Epithelial cell of proximal tubule (primary cell): ENCODE measurements around the gene MPPED2. TPM values are rescaled to one million over a fixed set of nuclear protein-coding genes. Genes with fewer than 3 reads are reported as not detected.
A peak's percentile ranks its signal among the peaks of the same experiment; 100 is the strongest.

Source experiments
- DNase-seq: peaks from one replicate; pipeline ENCODE4 v3.0.0-alpha.2; 2011; ENCODE audit warnings: low read depth
- H3K4me3 ChIP-seq: 2 replicates; pipeline ENCODE4 v1.5.1; 2011; ENCODE audit warnings: low read depth, mild to moderate bottlenecking, low read length
- total RNA-seq: library from RNA; depleted of rRNA; stranded (reverse); fragments of >200 nt; gene quantifications from 2 replicates; pipeline ENCODE4 v1.2.3, GENCODE V29; 2015
- TF ChIP-seq, protein P1 (sequence below): conservative IDR thresholded peaks from 2 replicates; pipeline ENCODE4 v1.5.1; 2012; ENCODE audit warnings: low read depth, mild to moderate bottlenecking, low read length

Gene MPPED2
- total RNA-seq, 1 donor from 2014 or later: 0.17 TPM

DNA sequence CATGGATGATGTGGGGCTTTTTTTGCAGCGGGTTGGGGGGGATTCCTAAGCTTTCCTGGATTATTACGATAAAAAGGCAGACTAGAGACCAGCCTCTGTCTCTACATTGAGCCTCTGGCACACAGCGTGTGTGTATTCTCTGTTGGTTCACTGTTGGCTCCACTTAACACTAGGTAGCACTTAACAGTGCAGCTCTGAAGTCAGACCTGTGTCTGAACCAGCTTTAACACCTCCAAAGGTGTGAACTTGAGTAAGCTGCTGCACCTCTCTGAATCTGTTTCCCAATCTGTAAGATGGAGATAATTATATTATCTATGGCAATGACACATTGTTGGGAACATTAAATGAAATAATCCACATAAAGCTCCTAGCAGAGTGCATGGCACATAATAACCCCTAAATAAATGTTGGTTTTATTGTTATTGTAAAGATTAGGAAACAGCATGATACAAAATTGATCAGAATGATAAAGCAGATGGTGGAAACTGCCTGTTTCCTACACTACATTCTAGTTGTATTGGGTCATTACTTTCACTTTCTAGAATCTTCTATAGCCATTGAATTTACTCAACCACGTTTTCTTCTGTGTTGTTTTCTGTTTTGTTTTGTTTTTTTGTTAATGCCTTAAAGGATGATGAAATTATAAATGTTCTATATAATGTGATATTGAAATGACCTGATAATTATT, 154.9 kb downstream of the MPPED2 start:
- TF ChIP-seq, protein P1, sequence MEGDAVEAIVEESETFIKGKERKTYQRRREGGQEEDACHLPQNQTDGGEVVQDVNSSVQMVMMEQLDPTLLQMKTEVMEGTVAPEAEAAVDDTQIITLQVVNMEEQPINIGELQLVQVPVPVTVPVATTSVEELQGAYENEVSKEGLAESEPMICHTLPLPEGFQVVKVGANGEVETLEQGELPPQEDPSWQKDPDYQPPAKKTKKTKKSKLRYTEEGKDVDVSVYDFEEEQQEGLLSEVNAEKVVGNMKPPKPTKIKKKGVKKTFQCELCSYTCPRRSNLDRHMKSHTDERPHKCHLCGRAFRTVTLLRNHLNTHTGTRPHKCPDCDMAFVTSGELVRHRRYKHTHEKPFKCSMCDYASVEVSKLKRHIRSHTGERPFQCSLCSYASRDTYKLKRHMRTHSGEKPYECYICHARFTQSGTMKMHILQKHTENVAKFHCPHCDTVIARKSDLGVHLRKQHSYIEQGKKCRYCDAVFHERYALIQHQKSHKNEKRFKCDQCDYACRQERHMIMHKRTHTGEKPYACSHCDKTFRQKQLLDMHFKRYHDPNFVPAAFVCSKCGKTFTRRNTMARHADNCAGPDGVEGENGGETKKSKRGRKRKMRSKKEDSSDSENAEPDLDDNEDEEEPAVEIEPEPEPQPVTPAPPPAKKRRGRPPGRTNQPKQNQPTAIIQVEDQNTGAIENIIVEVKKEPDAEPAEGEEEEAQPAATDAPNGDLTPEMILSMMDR: no peak
- no peak overlapping the region for H3K4me3 ChIP-seq
- no peak for DNase-seq

DNA sequence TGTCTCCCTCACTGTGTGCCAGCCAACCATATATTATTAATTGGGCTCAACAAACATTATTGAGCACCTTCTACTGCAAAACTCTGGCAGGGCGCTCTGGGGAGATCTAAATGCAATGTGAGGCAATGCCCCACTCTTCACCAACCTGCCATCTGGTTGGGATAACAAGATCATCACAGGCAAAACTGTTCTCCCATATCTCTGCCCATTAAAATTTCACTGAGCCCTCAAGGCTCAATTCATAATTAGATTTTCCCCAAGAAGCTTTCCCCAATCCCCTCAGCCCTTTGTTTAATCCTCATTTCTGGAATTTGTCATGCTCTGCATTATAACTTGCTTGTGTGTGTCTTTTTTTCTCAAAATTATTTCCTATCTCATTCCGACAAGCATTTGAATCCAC, 156.6 kb downstream of the MPPED2 start:
- no peak for DNase-seq
- no peak overlapping the region for H3K4me3 ChIP-seq
- TF ChIP-seq, protein P1: no peak

DNA sequence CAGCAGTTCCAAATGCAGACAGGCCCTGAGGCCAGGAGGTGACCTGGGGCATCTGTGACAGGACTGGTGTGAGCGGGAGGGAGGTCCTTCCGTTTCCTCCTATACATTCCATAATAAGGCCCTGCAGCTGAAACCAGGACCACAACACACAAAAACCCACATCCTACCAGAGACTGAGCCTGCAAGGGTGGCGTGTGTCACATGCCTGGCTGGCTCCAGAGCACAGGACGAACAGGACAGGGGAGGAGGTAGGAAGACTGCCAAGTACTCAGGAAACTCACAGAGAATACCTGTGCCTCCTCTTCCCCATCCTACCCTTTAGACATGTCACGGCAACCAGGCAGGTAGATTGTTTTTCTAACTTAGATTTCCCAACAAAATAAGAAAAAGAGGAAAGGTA, 159.4 kb downstream of the MPPED2 start:
- TF ChIP-seq, protein P1: no peak
- DNase-seq: no peak
- H3K4me3 ChIP-seq: no peak overlapping the region

DNA sequence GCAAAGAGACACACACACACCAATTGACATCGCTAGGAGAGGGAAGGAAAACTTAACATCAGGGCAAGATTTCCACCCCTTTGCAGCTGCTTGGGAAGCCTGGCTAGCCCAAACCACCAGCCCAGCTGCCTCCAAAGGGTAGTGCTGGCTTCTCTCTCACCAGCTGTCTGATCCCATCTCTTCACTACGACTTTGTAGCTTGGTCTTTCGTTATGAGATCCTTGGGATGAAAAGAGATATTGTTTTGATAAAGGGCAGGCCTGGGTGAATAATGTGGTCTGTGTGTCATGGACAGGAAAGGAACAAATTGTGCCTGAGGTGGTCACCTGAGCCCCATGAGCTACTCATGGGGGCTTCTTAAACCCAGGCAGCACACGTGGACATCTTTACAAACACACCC, 161.3 kb downstream of the MPPED2 start:
- TF ChIP-seq, protein P1: no peak
- DNase-seq: no peak
- H3K4me3 ChIP-seq: no peak overlapping the region

DNA sequence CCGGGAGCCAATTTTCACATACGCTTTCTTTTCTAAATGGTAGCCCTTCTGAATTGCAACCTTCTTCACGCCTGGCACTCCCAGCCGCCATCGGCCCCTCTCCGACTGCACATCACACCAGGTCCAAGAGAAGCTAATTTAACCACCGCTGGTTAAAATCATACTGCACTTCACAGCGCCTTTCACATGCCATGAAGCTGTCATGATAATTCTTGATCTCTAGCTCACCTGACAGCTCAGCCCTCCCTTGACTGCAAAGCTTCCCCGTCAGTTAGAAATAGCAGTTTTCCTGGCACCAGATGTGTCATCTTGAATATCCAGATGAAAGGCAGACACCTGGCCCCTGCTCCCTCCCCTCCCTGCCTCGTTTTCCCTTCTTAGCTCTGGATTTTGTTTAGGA, 161.8 kb downstream of the MPPED2 start:
- TF ChIP-seq, protein P1: no peak
- peak overlapping the region; percentile 24 for H3K4me3 ChIP-seq
- no peak for DNase-seq

DNA sequence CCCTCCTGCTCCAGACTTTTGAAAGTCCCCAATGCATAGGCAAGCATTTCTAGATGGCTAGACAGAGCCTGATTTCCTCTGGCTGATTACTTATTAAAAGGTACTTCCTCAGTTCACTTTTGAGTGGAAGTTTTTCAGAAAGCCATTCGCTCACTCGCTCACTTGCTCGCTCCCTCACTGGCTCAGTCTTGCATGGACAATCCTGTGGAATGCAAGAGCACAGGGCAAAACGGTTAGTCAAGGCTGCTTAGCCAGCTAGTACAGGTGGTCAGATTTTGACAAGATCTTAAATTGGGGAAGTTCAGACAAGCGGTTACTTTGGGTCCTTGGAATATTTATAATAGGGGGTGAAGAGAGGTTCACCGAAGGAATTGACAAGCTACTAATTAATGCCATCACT, 162.3 kb downstream of the MPPED2 start:
- DNase-seq: peak; percentile 82
- TF ChIP-seq, protein P1: no peak
- peak overlapping the region; percentile 24 for H3K4me3 ChIP-seq

DNA sequence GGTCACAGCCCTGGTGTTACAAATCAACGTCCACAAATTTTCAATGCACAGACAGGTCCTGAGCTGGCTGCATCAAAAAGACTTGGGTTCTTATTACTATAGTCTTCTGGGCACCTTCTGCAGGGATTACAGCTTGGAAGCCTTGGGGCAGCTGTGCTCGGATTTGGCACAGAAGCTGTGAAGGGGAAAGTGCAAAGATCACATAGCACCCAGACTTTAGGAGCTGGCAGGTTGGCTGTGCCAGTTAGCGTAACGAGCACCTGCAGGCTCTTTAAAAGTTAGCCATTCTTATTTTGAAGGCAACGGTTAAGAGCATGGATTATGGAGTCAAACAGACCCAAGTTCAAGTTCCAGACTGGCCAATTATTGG, 162.9 kb downstream of the MPPED2 start:
- TF ChIP-seq, protein P1: no peak
- no peak overlapping the region for H3K4me3 ChIP-seq
- DNase-seq: no peak
